AG10803 (cell line): ENCODE data around the gene OBSCN.
A peak's percentile ranks its signal among the peaks of the same experiment; 100 is the strongest.
"Not testable (repeated sequence)": the region's sequence is repeated elsewhere in the genome, so short reads cannot be mapped to it uniquely, and the experiment has no call there.

Source experiments
- DNase-seq: peaks from one replicate; pipeline ENCODE4 v3.0.0; 2010; ENCODE audit warnings: low read depth
- H3K4me3 ChIP-seq: 2 replicates; pipeline ENCODE4 v1.5.1; 2011; ENCODE audit warnings: mild to moderate bottlenecking, low read length, control low read depth
- CTCF ChIP-seq: conservative IDR thresholded peaks from 2 replicates; pipeline ENCODE4 v1.5.1; 2011; ENCODE audit warnings: mild to moderate bottlenecking, low read length, control low read depth, inconsistent platforms

The OBSCN gene

GRCh38 chr1:228166170-228166936, 41.5 kb upstream of the OBSCN start:
- H3K4me3 ChIP-seq, result peak overlapping the region; percentile 83
- peak; percentile 71 for DNase-seq
- TF ChIP-seq CTCF, result peak; percentile 40

GRCh38 chr1:228168563-228169270, 39.1 kb upstream of the OBSCN start:
- no peak for TF ChIP-seq CTCF
- no peak overlapping the region for H3K4me3 ChIP-seq
- no peak for DNase-seq

GRCh38 chr1:228169345-228169744, 38.5 kb upstream of the OBSCN start:
- no peak for DNase-seq
- no peak for TF ChIP-seq CTCF
- H3K4me3 ChIP-seq, result no peak overlapping the region

GRCh38 chr1:228170666-228171065, 37.2 kb upstream of the OBSCN start:
- TF ChIP-seq CTCF, result no peak
- no peak for DNase-seq
- H3K4me3 ChIP-seq, result no peak overlapping the region

- no peak overlapping the region for H3K4me3 ChIP-seq
- no peak for DNase-seq
- TF ChIP-seq CTCF, result no peak
Measured at GRCh38 chr1:228171221-228171891, 36.5 kb upstream of the OBSCN start.

- no peak overlapping the region for H3K4me3 ChIP-seq
- no peak for DNase-seq
- TF ChIP-seq CTCF, result no peak
Measured at GRCh38 chr1:228172591-228173527, 35.0 kb upstream of the OBSCN start.

- not testable (repeated sequence) for DNase-seq, H3K4me3 ChIP-seq
Measured at GRCh38 chr1:228173528-228174481, 34.0 kb upstream of the OBSCN start.
